GM19455 (cell line): ENCODE results near the gene STYK1.
A peak's percentile ranks its signal among the peaks of the same experiment; 100 is the strongest.
"Not testable (repeated sequence)": the region's sequence is repeated elsewhere in the genome, so short reads cannot be mapped to it uniquely, and the experiment has no call there.

ENCODE experiments used
- ATAC-seq: cut with Tn5 transposase; IDR thresholded peaks from one replicate; pipeline ENCODE4 v1.9.1; 2021; ENCODE audit not compliant: unreplicated experiment

The STYK1 gene

GRCh38 chr12:10623131-10623530 lies 50.7 kb downstream of the STYK1 start:
- no peak for ATAC-seq

GRCh38 chr12:10621278-10621677 lies 52.6 kb downstream of the STYK1 start:
- no peak for ATAC-seq

- ATAC-seq: no peak
Measured at GRCh38 chr12:10620078-10620779, 53.6 kb downstream of the STYK1 start.

GRCh38 chr12:10618338-10618987 lies 55.4 kb downstream of the STYK1 start:
- ATAC-seq: no peak

GRCh38 chr12:10617863-10618262 lies 56.0 kb downstream of the STYK1 start:
- ATAC-seq: no peak

- ATAC-seq: no peak
Measured at GRCh38 chr12:10615532-10615931, 58.3 kb downstream of the STYK1 start.

- peak; percentile 20 for ATAC-seq
Measured at GRCh38 chr12:10614056-10614370, 59.8 kb downstream of the STYK1 start.

- ATAC-seq: peak; percentile 97
Measured at GRCh38 chr12:10613349-10614055, 60.4 kb downstream of the STYK1 start, which contains the start of gene MAGOHB. MAGOHB (minus strand) TSS chr12:10613609; CDS start chr12:10613532, 77 bp downstream.

- ATAC-seq: peak; percentile 10
Measured at GRCh38 chr12:10612984-10613348, 60.9 kb downstream of the STYK1 start.

GRCh38 chr12:10612110-10612509 lies 61.7 kb downstream of the STYK1 start:
- no peak for ATAC-seq

GRCh38 chr12:10611258-10611657 lies 62.6 kb downstream of the STYK1 start:
- not testable (repeated sequence) for ATAC-seq

GRCh38 chr12:10610188-10610587 lies 63.7 kb downstream of the STYK1 start:
- ATAC-seq: no peak

- ATAC-seq: no peak
Measured at GRCh38 chr12:10607885-10608458, 65.9 kb downstream of the STYK1 start.

- no peak for ATAC-seq
Measured at GRCh38 chr12:10601860-10602259, 72.0 kb downstream of the STYK1 start.

GRCh38 chr12:10600988-10601387 lies 72.9 kb downstream of the STYK1 start:
- no peak for ATAC-seq

- ATAC-seq: no peak
Measured at GRCh38 chr12:10595881-10596280, 78.0 kb downstream of the STYK1 start.

GRCh38 chr12:10590966-10591365 lies 82.9 kb downstream of the STYK1 start:
- no peak for ATAC-seq

- no peak for ATAC-seq
Measured at GRCh38 chr12:10584415-10584814, 89.4 kb downstream of the STYK1 start.

- ATAC-seq: no peak
Measured at GRCh38 chr12:10582704-10583103, 91.1 kb downstream of the STYK1 start.

- ATAC-seq: not testable (repeated sequence)
Measured at GRCh38 chr12:10582133-10582532, 91.7 kb downstream of the STYK1 start.

- no peak for ATAC-seq
Measured at GRCh38 chr12:10574307-10574706, 99.5 kb downstream of the STYK1 start.

GRCh38 chr12:10572021-10572490 lies 101.8 kb downstream of the STYK1 start:
- ATAC-seq: not testable (repeated sequence)
